HUES64 (cell line): ENCODE measurements around the gene POLR2I.

Experiments used
- H3K27ac ChIP-seq: 2 replicates; pipeline ENCODE4 v1.7.0; 2013; ENCODE audit warnings: low read depth, low read length, inconsistent platforms
- H3K27me3 ChIP-seq: 2 replicates; pipeline ENCODE4 v1.6.1; 2013; ENCODE audit warnings: mild to moderate bottlenecking, low read length; ENCODE audit not compliant: insufficient read depth
- H3K36me3 ChIP-seq: 2 replicates; pipeline ENCODE4 v1.6.1; 2013; ENCODE audit warnings: mild to moderate bottlenecking, low read length; ENCODE audit not compliant: insufficient read depth
- H3K4me1 ChIP-seq: 2 replicates; pipeline ENCODE4 v1.6.1; 2013; ENCODE audit warnings: mild to moderate bottlenecking, low read length, moderate library complexity; ENCODE audit not compliant: insufficient read depth
- H3K4me3 ChIP-seq: 2 replicates; pipeline ENCODE4 v1.5.1; 2013; ENCODE audit warnings: mild to moderate bottlenecking, low read length, moderate library complexity
- H3K9ac ChIP-seq: 2 replicates; pipeline ENCODE4 v1.6.1; 2013; ENCODE audit warnings: mild to moderate bottlenecking, low read depth, low read length
- H3K9me3 ChIP-seq: 2 replicates; pipeline ENCODE4 v1.6.1; 2013; ENCODE audit warnings: low read depth, low read length; ENCODE audit not compliant: insufficient read depth
- WGBS: fragments of 150-250, 120-280 bp; methylation state at CpG from one replicate; pipeline ENCODE4 v1.1.7; 2013; ENCODE audit warnings: missing lambda C conversion rate; 5-methylcytosine and 5-hydroxymethylcytosine counted together

Gene POLR2I

DNA sequence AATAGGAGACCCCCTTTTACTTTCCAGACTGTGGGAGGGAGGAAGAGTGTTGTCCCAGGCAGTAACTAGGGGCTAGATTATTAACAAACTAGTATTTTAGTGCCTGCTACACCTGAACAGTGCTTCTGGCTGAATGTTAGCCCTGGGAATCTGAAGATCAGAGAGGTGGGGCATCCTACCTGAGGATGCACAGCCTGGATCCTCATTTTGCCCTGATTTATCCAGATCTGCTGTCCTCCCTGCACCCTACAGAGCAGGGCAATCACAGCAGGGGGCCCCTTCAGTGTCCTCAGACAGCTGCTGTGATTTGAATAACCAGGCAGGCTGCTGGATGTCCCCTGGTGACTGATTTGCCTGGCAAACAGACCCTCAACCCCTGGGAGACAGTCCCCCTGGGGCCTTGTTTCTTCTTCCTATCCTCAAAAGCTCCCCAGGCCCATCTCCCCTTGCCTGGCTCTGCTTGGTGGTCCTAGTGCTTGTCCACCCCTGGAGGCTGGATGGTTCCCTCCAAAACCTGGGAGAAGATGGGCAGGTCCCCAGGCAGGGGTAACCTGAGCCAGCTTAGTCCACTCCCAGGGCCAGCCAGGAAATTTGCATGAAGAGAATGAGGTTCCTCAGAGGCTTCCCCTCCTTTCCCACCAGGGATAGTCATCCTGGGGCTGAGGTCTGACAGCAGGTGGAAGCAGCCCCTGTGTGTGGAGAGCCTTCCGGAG, 4.0 kb downstream of the POLR2I start, which contains the start of gene OVOL3:
TSS of gene OVOL3 (plus strand) at position 657 of the 713 bp plus-strand sequence. CDS start 60 bp downstream, outside the sequence.
- H3K36me3 ChIP-seq: peaks cover 29% of the 10 kb centered on the region
- WGBS: 41% methylated on average over 1 of the region's 1 CpG
- no peaks in the 10 kb centered on the region for H3K27me3 ChIP-seq

GRCh38 chr19:36108684-36109083, 6.0 kb downstream of the POLR2I start:
- 99% methylated on average over 3 of the region's 3 CpGs for WGBS
- no peak overlapping the region for H3K4me3 ChIP-seq
- no peak overlapping the region for H3K27ac ChIP-seq
- H3K9ac ChIP-seq: no peak overlapping the region
- H3K36me3 ChIP-seq: peaks cover 47% of the 10 kb centered on the region
- H3K27me3 ChIP-seq: no peaks in the 10 kb centered on the region
- H3K4me1 ChIP-seq: no peaks in the 10 kb centered on the region
- H3K9me3 ChIP-seq: no peaks in the 10 kb centered on the region

More for the DNA sequence above, 4.0 kb downstream of the POLR2I start, which contains the start of gene OVOL3:
- no peak within 1 kb of the TSS for H3K4me3 ChIP-seq
- H3K9me3 ChIP-seq: no peaks in the 10 kb centered on the region
- no peak within 1 kb of the TSS for H3K9ac ChIP-seq
- peak within 1 kb of the TSS; percentile 16; the same call in 1 of the 2 replicates for H3K27ac ChIP-seq
- no peaks in the 10 kb centered on the region for H3K4me1 ChIP-seq

DNA sequence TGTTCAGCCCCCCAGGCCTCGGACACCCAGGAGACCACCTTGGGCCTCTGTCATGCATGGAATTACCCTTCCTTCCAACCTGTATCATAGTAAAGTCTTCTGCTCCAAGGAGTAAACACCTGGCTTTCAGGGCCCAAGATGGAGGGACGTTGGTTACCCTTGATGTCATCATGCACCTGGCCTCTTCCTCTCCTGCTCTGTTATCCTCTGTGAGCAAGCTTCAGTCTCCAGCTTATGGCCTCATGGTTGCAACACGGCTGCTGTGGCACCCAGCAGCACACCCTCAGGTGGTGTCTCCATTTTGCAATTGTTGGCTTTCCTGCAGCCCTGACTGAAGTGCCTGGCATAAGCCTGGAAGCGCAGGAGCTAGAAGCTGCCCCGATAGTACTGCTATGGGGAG, 7.7 kb downstream of the POLR2I start:
- H3K27ac ChIP-seq: no peak overlapping the region
- peaks cover 50% of the 10 kb centered on the region for H3K36me3 ChIP-seq
- WGBS: 95% methylated on average over 5 of the region's 5 CpGs
- H3K4me3 ChIP-seq: no peak overlapping the region
- no peak overlapping the region for H3K9ac ChIP-seq
- H3K27me3 ChIP-seq: no peaks in the 10 kb centered on the region
- no peaks in the 10 kb centered on the region for H3K9me3 ChIP-seq
- no peaks in the 10 kb centered on the region for H3K4me1 ChIP-seq

GRCh38 chr19:36106441-36106840, 8.2 kb downstream of the POLR2I start:
- Histone ChIP-seq H3K27ac (no peak overlapping the region), H3K36me3 (peaks cover 53% of the 10 kb centered on the region), H3K9me3 (no peaks in the 10 kb centered on the region), H3K4me1 (no peaks in the 10 kb centered on the region), H3K9ac (no peak overlapping the region), H3K27me3 (no peaks in the 10 kb centered on the region), H3K4me3 (no peak overlapping the region)
- WGBS: 95% methylated on average over 6 of the region's 6 CpGs

DNA sequence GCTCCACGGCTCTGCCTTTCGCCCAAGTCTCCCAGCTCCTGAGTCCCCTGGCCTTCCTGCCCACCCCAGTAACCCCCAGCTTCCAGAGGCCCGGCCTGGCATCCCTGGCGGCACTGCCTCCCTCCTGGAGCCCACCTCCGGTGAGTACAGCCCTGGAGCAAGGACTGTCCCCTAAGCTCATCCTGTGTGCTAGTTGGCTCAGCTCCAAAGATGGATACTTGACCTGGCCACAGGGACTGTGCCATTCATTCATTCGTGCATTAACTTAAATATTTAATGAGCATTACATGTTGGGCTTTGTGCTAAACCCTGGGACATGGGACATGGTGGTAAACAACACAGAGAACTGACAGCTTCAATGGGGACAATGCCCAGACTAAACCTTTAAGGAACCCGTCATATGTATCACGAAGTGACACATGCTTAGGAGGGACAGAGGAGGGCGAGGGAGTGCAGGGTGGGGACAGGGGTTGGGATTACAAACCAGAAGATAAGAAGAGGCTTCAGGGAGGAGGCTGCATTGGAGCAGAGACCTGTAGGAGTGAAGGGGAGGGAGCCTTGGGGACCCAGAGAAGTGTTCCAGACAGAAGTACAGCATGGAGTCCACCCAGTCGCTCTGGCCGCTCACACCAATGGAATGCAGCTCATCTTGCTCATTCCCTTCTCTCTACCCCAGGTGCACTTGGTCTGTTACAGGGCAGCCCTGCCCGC, 10.7 kb downstream of the POLR2I start:
- Histone ChIP-seq H3K36me3 (peaks cover 76% of the 10 kb centered on the region), H3K9me3 (no peaks in the 10 kb centered on the region), H3K4me3 (no peak overlapping the region), H3K9ac (no peak overlapping the region), H3K27me3 (no peaks in the 10 kb centered on the region), H3K27ac (no peak overlapping the region), H3K4me1 (no peaks in the 10 kb centered on the region)
- 93% methylated on average over 12 of the region's 12 CpGs for WGBS

GRCh38 chr19:36103040-36103626, 11.5 kb downstream of the POLR2I start:
- no peak overlapping the region for H3K27ac ChIP-seq
- 95% methylated on average over 24 of the region's 24 CpGs for WGBS

DNA sequence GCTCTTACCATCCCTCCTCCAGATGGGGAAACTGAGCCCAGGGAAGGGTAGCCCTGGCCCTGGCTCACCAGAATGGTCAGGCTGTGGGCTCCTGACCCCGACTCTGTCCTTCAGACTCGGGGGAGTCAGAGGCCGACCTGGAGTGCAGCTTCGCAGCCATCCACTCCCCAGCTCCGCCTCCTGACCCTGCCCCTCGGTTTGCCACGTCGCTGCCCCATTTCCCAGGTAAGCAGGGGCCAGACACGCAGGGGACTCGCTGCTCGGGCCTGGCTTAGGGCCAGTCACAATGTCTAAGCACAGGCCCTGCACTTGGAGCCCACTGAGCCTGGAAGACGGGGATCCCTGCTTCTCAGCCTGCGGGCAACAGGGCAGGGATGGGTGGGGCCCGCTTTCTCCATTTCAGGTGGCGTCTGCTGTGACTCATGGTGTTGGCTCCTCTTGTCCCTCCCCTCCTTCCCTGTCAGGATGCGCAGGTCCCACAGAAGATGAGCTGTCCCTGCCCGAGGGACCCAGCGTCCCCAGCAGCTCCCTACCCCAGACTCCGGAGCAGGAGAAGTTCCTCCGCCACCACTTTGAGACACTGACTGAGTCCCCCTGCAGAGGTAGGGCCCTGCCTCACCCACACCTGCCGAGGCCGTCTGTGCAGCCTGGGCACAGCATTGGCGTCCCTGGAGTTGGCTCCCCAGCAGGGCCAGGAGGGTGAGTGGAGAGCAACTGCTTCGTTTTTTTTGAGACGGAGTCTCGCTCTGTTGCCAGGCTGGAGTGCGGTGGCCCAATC, 12.9 kb downstream of the POLR2I start:
- H3K27ac ChIP-seq: no peak overlapping the region
- WGBS: 91% methylated on average over 27 of the region's 27 CpGs
- H3K4me3 ChIP-seq: no peak overlapping the region
- no peaks in the 10 kb centered on the region for H3K4me1 ChIP-seq
- H3K36me3 ChIP-seq: peaks cover 90% of the 10 kb centered on the region
- H3K9ac ChIP-seq: no peak overlapping the region
- H3K27me3 ChIP-seq: no peaks in the 10 kb centered on the region
- no peaks in the 10 kb centered on the region for H3K9me3 ChIP-seq

More at GRCh38 chr19:36103040-36103626, 11.5 kb downstream of the POLR2I start:
- Histone ChIP-seq H3K9ac (no peak overlapping the region), H3K4me1 (no peaks in the 10 kb centered on the region), H3K9me3 (no peaks in the 10 kb centered on the region), H3K4me3 (no peak overlapping the region), H3K36me3 (peaks cover 82% of the 10 kb centered on the region), H3K27me3 (no peaks in the 10 kb centered on the region)

- Histone ChIP-seq H3K36me3 (peaks cover 90% of the 10 kb centered on the region), H3K4me3 (no peak overlapping the region), H3K27ac (no peak overlapping the region), H3K9me3 (no peaks in the 10 kb centered on the region), H3K27me3 (no peaks in the 10 kb centered on the region), H3K4me1 (no peaks in the 10 kb centered on the region), H3K9ac (no peak overlapping the region)
- 94% methylated on average over 5 of the region's 5 CpGs for WGBS
Measured at GRCh38 chr19:36100476-36100875, 14.2 kb downstream of the POLR2I start.

DNA sequence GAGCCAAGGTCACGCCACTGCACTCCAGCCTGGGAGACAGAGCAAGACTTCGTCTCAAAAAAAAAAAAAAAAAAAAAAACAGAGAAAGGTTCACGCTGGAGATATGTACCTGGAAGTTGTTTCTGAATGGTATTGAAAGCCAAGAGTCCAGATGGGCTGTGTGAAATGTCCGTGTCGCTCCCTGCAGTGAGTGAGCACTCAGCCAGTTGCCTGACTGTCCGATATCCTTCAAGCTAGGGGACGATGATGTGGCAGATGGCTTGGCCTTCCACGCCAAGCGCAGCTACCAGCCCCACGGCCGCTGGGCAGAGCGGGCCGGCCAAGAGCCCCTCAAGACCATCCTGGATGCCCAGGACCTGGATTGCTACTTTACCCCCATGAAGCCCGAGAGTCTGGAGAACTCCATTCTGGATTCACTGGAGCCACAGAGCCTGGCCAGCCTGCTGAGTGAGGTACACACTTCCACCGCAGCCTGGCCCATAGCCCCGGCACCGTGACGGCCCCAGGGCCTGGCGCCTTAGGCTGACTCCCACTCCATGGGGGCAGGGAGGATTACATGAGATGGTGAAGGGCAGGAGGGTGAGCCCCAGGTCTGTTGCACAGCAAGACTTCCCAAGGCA, 15.4 kb downstream of the POLR2I start:
- H3K4me1 ChIP-seq: no peaks in the 10 kb centered on the region
- H3K4me3 ChIP-seq: no peak overlapping the region
- no peak overlapping the region for H3K27ac ChIP-seq
- H3K36me3 ChIP-seq: peaks cover 89% of the 10 kb centered on the region
- WGBS: 93% methylated on average over 19 of the region's 19 CpGs
- H3K27me3 ChIP-seq: no peaks in the 10 kb centered on the region
- H3K9ac ChIP-seq: no peak overlapping the region
- no peaks in the 10 kb centered on the region for H3K9me3 ChIP-seq

- WGBS: 96% methylated on average over 6 of the region's 6 CpGs
- Histone ChIP-seq H3K27ac (no peak overlapping the region), H3K9ac (no peak overlapping the region), H3K36me3 (peaks cover 89% of the 10 kb centered on the region), H3K4me1 (no peaks in the 10 kb centered on the region), H3K9me3 (no peaks in the 10 kb centered on the region), H3K4me3 (no peak overlapping the region), H3K27me3 (no peaks in the 10 kb centered on the region)
Measured at GRCh38 chr19:36097036-36097435, 17.6 kb downstream of the POLR2I start.
